Measurements from ENCODE around the gene ZCCHC8. TPM values are rescaled to one million over a fixed set of nuclear protein-coding genes. Genes with fewer than 3 reads are reported as not detected.
A peak's percentile ranks its signal among the peaks of the same experiment; 100 is the strongest.

The ZCCHC8 gene
- total RNA-seq, 2 donors from 2014 or later: 26.2 to 26.3 TPM

- H3K27ac Mint-ChIP-seq: no peak overlapping the region
- no peak overlapping the region for H3K4me3 Mint-ChIP-seq
Measured at GRCh38 chr12:122506393-122506938, 5.7 kb upstream of the ZCCHC8 start.

GRCh38 chr12:122505419-122506051 is 4.8 kb upstream of the ZCCHC8 start:
- DNase-seq: peak; percentile 40
- Histone ChIP-seq H3K9ac (ENCODE audit: extremely low read depth, low read length, poor library complexity, severe bottlenecking) (no peak overlapping the region), H3K36me3 (ENCODE audit: control insufficient read depth, insufficient read depth, low read length) (peaks cover 76% of the 10 kb centered on the region), H3K27me3 (ENCODE audit: control insufficient read depth, insufficient read depth, low read length, poor library complexity, severe bottlenecking) (no peaks in the 10 kb centered on the region), H3K27ac (ENCODE audit: low read depth, low read length) (no peak overlapping the region), H3K9me3 (ENCODE audit: control insufficient read depth, low read length) (no peaks in the 10 kb centered on the region), H3K4me1 (ENCODE audit: control insufficient read depth, insufficient read depth, low read length) (no peaks in the 10 kb centered on the region), H3K4me3 (ENCODE audit: low read length) (no peak overlapping the region)
- no peaks in the 10 kb centered on the region for H3K27me3 Mint-ChIP-seq (ENCODE audit: insufficient read depth)
- no peak overlapping the region for H3K27ac Mint-ChIP-seq
- H3K4me3 Mint-ChIP-seq: no peak overlapping the region
- H3K4me1 Mint-ChIP-seq: peaks cover 2% of the 10 kb centered on the region
- peaks cover 78% of the 10 kb centered on the region for H3K36me3 Mint-ChIP-seq (ENCODE audit: low read depth)
- no peaks in the 10 kb centered on the region for H3K9me3 Mint-ChIP-seq
- no peak for TF ChIP-seq CTCF (conservative IDR thresholded peaks at IDR 0.05)
- WGBS, 2 experiments (ENCODE audit: insufficient coverage in 1 of 2, insufficient read length in 1 of 2): 96% methylated on average over 8 to 11 of the region's 11 CpGs

More at GRCh38 chr12:122506393-122506938, 5.7 kb upstream of the ZCCHC8 start:
- Histone ChIP-seq H3K4me1 (ENCODE audit: control insufficient read depth, insufficient read depth, low read length) (no peaks in the 10 kb centered on the region), H3K4me3 (ENCODE audit: low read length) (no peak overlapping the region), H3K9ac (ENCODE audit: extremely low read depth, low read length, poor library complexity, severe bottlenecking) (no peak overlapping the region), H3K27ac (ENCODE audit: low read depth, low read length) (no peak overlapping the region), H3K9me3 (ENCODE audit: control insufficient read depth, low read length) (no peaks in the 10 kb centered on the region), H3K36me3 (ENCODE audit: control insufficient read depth, insufficient read depth, low read length) (peaks cover 86% of the 10 kb centered on the region), H3K27me3 (ENCODE audit: control insufficient read depth, insufficient read depth, low read length, poor library complexity, severe bottlenecking) (no peaks in the 10 kb centered on the region)
- H3K4me1 Mint-ChIP-seq: no peaks in the 10 kb centered on the region
- TF ChIP-seq CTCF (conservative IDR thresholded peaks at IDR 0.05): no peak
- no peaks in the 10 kb centered on the region for H3K27me3 Mint-ChIP-seq (ENCODE audit: insufficient read depth)
- H3K36me3 Mint-ChIP-seq (ENCODE audit: low read depth): peaks cover 86% of the 10 kb centered on the region
- DNase-seq: no peak
- H3K9me3 Mint-ChIP-seq: no peaks in the 10 kb centered on the region
- 85 to 96% methylated on average over 4 to 5 of the region's 5 CpGs for WGBS, 2 experiments (ENCODE audit: insufficient coverage in 1 of 2, insufficient read length in 1 of 2)

- peak; percentile 51 for DNase-seq
Measured at GRCh38 chr12:122503783-122504590, 3.3 kb upstream of the ZCCHC8 start.

More at GRCh38 chr12:122503783-122504590, 3.3 kb upstream of the ZCCHC8 start:
- peaks cover 7% of the 10 kb centered on the region for H3K4me1 Mint-ChIP-seq
- Histone ChIP-seq H3K36me3 (ENCODE audit: control insufficient read depth, insufficient read depth, low read length) (peaks cover 61% of the 10 kb centered on the region), H3K27me3 (ENCODE audit: control insufficient read depth, insufficient read depth, low read length, poor library complexity, severe bottlenecking) (no peaks in the 10 kb centered on the region), H3K27ac (ENCODE audit: low read depth, low read length) (no peak overlapping the region), H3K9ac (ENCODE audit: extremely low read depth, low read length, poor library complexity, severe bottlenecking) (no peak overlapping the region), H3K4me1 (ENCODE audit: control insufficient read depth, insufficient read depth, low read length) (no peaks in the 10 kb centered on the region), H3K9me3 (ENCODE audit: control insufficient read depth, low read length) (no peaks in the 10 kb centered on the region), H3K4me3 (ENCODE audit: low read length) (no peak overlapping the region)
- H3K27me3 Mint-ChIP-seq (ENCODE audit: insufficient read depth): no peaks in the 10 kb centered on the region
- no peaks in the 10 kb centered on the region for H3K9me3 Mint-ChIP-seq
- TF ChIP-seq CTCF (conservative IDR thresholded peaks at IDR 0.05): no peak
- no peak overlapping the region for H3K27ac Mint-ChIP-seq
- H3K4me3 Mint-ChIP-seq: no peak overlapping the region
- peaks cover 62% of the 10 kb centered on the region for H3K36me3 Mint-ChIP-seq (ENCODE audit: low read depth)
- whole genome bisulfite sequencing, 2 experiments (ENCODE audit: insufficient coverage in 1 of 2, insufficient read length in 1 of 2): 90 to 100% methylated on average over 4 of the region's 6 CpGs
